GM13976 (cell line): ENCODE data around the gene LFNG.

Experiments used
- DNase-seq: peaks from one replicate; pipeline ENCODE4 v3.0.0; 2012; ENCODE audit warnings: low spot score
- in situ Hi-C: fragments of 300-500 bp; cut with MboI; formaldehyde crosslinking; loops from one replicate; pipeline ENCODE4 v1.12.0; 2022; ENCODE audit warnings: low sequenced_read_pairs, mixed read lengths, inconsistent platforms; ENCODE audit not compliant: unreplicated experiment
- TF ChIP-seq, protein P1 (sequence below): IDR thresholded peaks from 2 replicates; pipeline ENCODE4 v1.5.1; 2012; ENCODE audit warnings: borderline replicate concordance, mild to moderate bottlenecking; ENCODE audit not compliant: insufficient read depth; ENCODE audit errors: extremely low read depth, missing control alignments, control extremely low read depth

LFNG gene

DNA sequence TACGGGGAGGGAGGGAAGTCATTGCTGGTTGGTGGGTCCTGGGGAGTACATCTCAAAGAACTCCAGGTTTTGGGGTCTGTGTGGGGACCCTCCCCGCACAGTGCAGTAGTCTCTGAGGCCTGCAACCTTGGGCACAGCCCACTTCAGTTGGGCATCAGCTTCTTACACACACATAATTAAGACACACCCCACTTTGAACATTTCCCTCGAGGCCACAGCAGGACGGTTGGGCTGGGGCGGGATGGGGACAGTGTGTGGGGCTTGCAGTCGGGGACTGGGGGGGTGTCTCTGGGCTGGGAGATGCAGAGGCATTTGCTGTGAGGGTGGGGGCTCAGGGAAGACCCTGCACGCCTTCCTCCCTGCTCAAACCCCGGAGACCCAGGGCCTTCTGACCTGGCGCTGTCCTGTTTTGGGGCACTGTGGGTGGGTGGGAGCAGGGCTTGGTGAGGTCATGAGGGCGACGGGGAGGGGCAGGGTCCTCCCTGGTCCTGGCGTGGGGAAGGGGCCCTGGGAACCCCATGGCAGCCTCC is 1.3 kb downstream of the LFNG start:
- DNase-seq = no peak
- TF ChIP-seq, protein P1, sequence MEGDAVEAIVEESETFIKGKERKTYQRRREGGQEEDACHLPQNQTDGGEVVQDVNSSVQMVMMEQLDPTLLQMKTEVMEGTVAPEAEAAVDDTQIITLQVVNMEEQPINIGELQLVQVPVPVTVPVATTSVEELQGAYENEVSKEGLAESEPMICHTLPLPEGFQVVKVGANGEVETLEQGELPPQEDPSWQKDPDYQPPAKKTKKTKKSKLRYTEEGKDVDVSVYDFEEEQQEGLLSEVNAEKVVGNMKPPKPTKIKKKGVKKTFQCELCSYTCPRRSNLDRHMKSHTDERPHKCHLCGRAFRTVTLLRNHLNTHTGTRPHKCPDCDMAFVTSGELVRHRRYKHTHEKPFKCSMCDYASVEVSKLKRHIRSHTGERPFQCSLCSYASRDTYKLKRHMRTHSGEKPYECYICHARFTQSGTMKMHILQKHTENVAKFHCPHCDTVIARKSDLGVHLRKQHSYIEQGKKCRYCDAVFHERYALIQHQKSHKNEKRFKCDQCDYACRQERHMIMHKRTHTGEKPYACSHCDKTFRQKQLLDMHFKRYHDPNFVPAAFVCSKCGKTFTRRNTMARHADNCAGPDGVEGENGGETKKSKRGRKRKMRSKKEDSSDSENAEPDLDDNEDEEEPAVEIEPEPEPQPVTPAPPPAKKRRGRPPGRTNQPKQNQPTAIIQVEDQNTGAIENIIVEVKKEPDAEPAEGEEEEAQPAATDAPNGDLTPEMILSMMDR = no peak
- in situ Hi-C loops = no loop called here

GRCh38 chr7:2521341-2521745 is 1.8 kb downstream of the LFNG start:
- in situ Hi-C loops = no loop called here
- TF ChIP-seq, protein P1 = no peak
- no peak for DNase-seq

DNA sequence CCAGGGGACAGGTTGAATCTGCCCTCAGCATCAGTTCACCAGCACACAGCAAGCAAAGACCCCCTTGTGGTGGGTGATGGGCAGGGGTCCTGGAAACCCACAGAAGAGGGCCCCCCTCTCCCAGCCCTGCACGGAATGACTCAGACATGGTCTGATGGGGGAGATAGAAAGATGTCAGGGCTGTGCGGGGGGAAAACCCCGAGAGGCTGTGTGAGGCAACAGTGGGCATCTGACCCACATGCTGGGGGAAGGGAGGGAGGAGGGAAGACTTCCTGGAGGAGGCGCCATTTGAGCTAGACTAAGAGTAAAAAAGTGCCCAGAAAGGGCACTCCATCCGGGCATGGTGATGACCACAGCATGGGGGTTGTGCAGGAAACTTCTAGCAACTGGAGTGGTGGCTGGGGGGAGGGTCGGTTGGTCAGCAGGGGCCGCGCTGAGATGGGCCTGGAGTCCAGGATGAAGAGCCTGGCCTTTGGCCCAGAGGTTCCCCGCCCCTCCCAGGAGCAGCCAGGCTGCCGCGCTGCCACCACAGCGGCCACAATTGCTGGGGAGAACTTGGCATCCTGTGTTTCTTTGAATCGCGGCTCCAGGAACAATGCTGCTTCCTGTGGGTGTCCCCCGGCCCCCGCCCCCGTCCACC is 2.5 kb downstream of the LFNG start:
- DNase-seq = no peak
- in situ Hi-C loops = no loop called here
- TF ChIP-seq, protein P1 = no peak

DNA sequence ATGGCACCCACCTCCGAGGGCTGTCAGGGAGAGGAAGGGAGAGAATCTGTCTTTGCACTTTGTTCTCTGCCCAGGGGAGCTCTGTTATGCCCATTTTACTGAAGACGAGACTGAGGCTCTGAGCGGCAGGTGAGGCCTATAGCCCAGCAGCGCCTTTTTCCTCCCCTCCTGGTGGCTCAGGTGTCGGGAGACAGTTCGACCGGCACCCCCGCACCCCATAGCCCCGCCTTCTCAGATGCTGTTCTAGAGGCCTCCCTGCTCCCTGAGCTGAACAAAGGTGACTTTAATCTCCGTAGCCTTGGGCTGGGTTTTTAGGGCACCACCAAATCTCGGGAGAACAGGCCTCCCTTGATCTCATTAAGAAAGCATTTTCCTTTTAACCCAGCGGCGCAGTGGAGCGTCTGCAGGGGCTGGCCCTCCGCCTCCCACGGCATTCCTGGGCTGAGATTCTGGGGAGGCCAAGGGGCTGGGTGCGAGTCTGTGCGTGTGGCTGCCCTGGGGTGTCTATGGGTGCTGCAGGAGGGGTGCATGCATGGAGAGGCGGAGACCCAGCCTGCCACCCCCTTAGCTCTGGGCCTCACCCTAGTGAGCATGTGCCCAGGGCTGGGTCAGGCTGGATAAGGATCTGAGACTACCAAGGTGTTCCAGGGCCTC is 3.3 kb downstream of the LFNG start:
- no peak for DNase-seq
- TF ChIP-seq, protein P1 = no peak
- in situ Hi-C loops = no loop called here

DNA sequence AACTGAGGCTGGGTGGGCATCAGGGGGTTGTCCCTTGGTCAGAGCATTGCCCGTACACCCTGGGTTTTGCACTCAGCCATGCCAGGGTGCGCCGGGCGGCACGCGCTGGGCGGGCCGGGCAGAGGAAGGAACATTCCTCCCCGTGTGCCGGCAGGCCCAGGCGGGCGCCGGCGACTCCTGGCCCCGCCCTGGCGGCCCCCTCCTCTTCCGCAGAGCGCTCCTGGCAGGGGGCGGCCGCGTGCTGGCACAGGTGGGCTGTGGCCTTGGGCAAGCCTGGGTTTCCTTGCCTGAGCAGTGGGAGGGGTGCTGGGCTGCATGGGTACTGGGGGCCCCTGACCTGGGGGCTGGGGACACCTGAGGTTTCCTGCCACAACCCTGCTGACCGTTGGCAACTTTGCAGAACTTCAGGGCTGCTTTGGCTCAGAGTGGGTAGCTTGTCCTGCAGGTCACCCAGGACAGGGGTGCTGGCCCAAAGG is 3.9 kb downstream of the LFNG start:
- DNase-seq = no peak
- in situ Hi-C loops = no loop called here
- TF ChIP-seq, protein P1 = no peak

DNA sequence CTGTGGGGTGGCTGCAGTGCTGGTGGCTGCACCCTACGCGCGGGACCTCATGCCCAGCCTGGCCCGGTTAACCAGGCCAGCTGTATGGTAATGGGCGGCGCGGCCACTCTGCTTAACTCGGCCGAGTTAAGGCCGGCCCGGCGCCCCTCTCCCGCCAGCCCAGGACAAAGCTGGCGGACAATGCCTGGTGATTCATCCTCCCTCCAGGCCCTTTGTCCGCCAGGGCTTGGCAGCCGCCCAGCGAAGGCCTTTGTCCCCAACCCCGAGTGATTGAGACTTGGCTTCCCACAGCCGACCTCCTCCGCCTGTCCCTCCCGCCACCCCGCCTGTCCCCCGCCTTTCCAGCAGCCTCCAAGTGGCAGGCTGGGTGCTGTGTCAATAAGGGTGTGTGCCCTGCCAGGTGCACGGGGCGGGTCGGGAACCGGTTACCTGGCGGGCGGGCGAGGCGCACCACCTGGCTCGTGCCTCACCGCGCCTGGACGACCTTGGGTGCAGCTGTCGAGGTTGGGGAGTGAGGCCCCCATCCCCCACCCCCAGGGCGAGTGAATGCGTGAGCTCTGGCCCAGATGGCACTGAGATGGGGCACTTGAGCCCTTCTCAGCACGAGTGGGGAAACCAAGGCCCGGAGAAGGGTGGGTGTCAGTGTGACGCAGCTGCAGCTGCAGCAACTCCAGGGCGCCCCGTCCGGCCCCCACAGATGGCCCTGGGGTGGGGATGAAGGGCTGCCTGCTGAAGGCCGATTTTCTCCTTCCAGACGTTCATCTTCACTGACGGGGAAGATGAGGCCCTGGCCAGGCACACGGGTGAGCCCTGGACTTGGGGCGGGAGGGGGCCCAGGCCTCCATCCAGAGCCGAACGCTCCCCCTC is 4.6 kb downstream of the LFNG start:
- TF ChIP-seq, protein P1 = no peak
- no peak for DNase-seq
- in situ Hi-C loops = no loop called here
